Left ventricle myocardium inferior (tissue), 1 donor: ENCODE measurements around the gene CHL1. TPM values are rescaled to one million over a fixed set of nuclear protein-coding genes. Genes with fewer than 3 reads are reported as not detected.
A peak's percentile ranks its signal among the peaks of the same experiment; 100 is the strongest.

ENCODE experiments used
- DNase-seq: peaks from one replicate; pipeline ENCODE4 v3.0.0-alpha.2; 2020
- H3K27ac ChIP-seq: fragments of 200-600 bp; replicated peaks from 2 replicates; pipeline ENCODE4 v1.8.0; 2021
- H3K27me3 ChIP-seq: fragments of 200-600 bp; 2 replicates; pipeline ENCODE4 v1.8.0; 2021; ENCODE audit warnings: low read depth
- H3K36me3 ChIP-seq: fragments of 200-600 bp; 2 replicates; pipeline ENCODE4 v1.8.0; 2021
- H3K4me1 ChIP-seq: fragments of 200-600 bp; 2 replicates; pipeline ENCODE4 v1.8.0; 2021
- H3K4me3 ChIP-seq: fragments of 200-600 bp; 2 replicates; pipeline ENCODE4 v1.8.0; 2021; ENCODE audit warnings: mild to moderate bottlenecking, moderate library complexity
- H3K9me3 ChIP-seq: fragments of 200-600 bp; replicated peaks from 2 replicates; pipeline ENCODE4 v1.8.0; 2021
- CTCF ChIP-seq: fragments of 200-600 bp; IDR thresholded peaks from 2 replicates; pipeline ENCODE4 v1.8.0; 2021; ENCODE audit warnings: antibody characterized with exemption, mild to moderate bottlenecking, borderline replicate concordance
- intact Hi-C: fragments of 100-400 bp; cut with micrococcal nuclease; formaldehyde crosslinking; loops from one replicate; pipeline ENCODE4 v1.11.0; 2022
- long read RNA-seq: library from polyadenylated mRNA; unstranded; transcript quantifications from one replicate; pipeline ENCODE4 v2.0.0, GENCODE V29; 2021
- total RNA-seq: library from RNA; stranded (reverse); fragmentation: NEBNext Ultra II Directional; extraction: Animal tissue kit (Norgen Biotek cat#: 25700); gene quantifications from one replicate; pipeline ENCODE4 v1.2.1, GENCODE V29; 2021
- donor health status: DM: no; HTN: yes; CAD: no; lungs with severe emphysema.

Gene CHL1, protein sequence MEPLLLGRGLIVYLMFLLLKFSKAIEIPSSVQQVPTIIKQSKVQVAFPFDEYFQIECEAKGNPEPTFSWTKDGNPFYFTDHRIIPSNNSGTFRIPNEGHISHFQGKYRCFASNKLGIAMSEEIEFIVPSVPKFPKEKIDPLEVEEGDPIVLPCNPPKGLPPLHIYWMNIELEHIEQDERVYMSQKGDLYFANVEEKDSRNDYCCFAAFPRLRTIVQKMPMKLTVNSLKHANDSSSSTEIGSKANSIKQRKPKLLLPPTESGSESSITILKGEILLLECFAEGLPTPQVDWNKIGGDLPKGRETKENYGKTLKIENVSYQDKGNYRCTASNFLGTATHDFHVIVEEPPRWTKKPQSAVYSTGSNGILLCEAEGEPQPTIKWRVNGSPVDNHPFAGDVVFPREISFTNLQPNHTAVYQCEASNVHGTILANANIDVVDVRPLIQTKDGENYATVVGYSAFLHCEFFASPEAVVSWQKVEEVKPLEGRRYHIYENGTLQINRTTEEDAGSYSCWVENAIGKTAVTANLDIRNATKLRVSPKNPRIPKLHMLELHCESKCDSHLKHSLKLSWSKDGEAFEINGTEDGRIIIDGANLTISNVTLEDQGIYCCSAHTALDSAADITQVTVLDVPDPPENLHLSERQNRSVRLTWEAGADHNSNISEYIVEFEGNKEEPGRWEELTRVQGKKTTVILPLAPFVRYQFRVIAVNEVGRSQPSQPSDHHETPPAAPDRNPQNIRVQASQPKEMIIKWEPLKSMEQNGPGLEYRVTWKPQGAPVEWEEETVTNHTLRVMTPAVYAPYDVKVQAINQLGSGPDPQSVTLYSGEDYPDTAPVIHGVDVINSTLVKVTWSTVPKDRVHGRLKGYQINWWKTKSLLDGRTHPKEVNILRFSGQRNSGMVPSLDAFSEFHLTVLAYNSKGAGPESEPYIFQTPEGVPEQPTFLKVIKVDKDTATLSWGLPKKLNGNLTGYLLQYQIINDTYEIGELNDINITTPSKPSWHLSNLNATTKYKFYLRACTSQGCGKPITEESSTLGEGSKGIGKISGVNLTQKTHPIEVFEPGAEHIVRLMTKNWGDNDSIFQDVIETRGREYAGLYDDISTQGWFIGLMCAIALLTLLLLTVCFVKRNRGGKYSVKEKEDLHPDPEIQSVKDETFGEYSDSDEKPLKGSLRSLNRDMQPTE (N-terminal part only)
- 8.8 TPM for total RNA-seq
- long read RNA-seq, partial matches to known transcripts = 0 of 1 reads
- long read RNA-seq, other reads (novel, unspliced or antisense) = 1 of 1 reads

DNA sequence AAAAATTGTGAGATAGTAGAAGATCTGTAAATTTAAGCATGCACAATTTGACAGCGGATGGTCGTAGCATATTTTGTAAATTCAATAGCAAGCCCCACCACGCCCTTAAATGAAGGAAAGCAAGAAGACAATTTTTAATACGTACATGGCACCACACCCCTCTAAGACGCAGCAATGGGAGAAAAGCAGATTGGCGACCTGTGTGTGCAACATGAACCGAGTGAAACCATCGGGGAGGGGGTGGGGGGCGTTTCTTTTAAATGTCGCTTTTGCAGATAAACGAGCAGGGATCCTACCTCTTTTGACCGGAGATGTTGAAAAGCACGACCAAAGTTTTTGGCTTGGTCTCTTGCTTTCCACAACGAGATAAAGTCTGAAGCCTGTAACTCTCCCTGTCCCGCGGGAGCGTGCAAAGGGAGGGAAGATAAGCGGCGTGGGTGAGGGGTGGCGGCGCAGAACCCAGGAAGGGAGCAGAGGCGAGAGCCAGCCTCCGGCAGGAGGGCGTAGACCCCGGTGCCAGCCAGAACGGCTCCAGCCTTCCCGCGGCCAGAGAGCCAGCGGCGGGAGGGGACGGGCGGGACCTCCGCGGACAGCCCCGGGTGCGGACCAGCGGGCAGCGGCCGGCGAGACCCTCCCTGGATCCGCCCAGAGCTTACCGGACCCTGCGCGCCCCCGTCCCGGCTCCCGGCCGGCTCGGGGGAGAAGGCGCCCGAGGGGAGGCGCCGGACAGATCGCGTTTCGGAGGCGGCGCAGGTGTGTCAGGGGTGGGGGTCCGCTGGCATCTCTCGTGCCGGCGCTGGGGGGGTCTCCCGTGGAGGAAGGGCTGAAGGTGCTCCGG, at the start of gene CHL1:
TSS of gene CHL1 (plus strand) at position 453 of the 838 bp plus-strand sequence. CDS start 123,014 bp downstream, outside the sequence.
- Histone ChIP-seq H3K4me1 (peaks cover 22% of the 10 kb centered on the region), H3K36me3 (no peaks in the 10 kb centered on the region), H3K4me3 (peak within 1 kb of the TSS; percentile 74), H3K27ac (peak within 1 kb of the TSS; percentile 59), H3K27me3 (peaks cover 51% of the 10 kb centered on the region), H3K9me3 (no peaks in the 10 kb centered on the region)
- no peak for DNase-seq
- TF ChIP-seq CTCF = no peak
- intact Hi-C loops = no loop called here

- Histone ChIP-seq H3K4me1 (no peaks in the 10 kb centered on the region), H3K9me3 (no peaks in the 10 kb centered on the region), H3K36me3 (no peaks in the 10 kb centered on the region), H3K27ac (no peak overlapping the region), H3K4me3 (no peak overlapping the region), H3K27me3 (peaks cover 3% of the 10 kb centered on the region)
- TF ChIP-seq CTCF = no peak
- intact Hi-C loops = no loop called here
- DNase-seq = no peak
These were observed 44.9 kb upstream of the CHL1 start for GRCh38 chr3:151614-152189.

DNA sequence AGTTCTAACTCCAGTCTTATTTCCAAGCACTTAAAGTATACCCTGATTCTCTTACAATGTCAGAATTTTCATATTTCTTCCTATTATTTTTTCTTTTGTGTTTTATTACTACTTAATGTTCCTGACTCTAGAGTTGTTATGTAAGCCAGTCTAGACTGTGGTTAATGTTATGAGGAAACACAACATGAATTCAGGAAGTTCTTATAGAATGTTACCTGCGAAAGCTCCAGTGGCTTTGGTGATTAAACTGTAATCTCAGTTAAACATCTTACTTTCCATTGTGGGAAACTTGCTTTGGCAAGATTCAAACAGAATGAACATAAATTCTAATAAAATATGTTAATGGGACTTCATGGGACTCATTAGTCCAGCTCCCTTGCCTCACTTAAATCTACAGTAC, 36.6 kb upstream of the CHL1 start:
- intact Hi-C loops = no loop called here
- no peak for DNase-seq
- Histone ChIP-seq H3K9me3 (no peaks in the 10 kb centered on the region), H3K27me3 (no peaks in the 10 kb centered on the region), H3K4me3 (no peak overlapping the region), H3K36me3 (no peaks in the 10 kb centered on the region), H3K4me1 (no peaks in the 10 kb centered on the region), H3K27ac (no peak overlapping the region)
- TF ChIP-seq CTCF = no peak

GRCh38 chr3:166071-166470, 30.5 kb upstream of the CHL1 start:
- H3K27ac ChIP-seq = no peak overlapping the region
- no peak for TF ChIP-seq CTCF
- H3K9me3 ChIP-seq = no peaks in the 10 kb centered on the region
- DNase-seq = no peak
- intact Hi-C loops = no loop called here
- no peaks in the 10 kb centered on the region for H3K27me3 ChIP-seq
- no peaks in the 10 kb centered on the region for H3K36me3 ChIP-seq
- H3K4me3 ChIP-seq = no peak overlapping the region
- no peaks in the 10 kb centered on the region for H3K4me1 ChIP-seq
